IMR-90 (cell line): ENCODE results near the gene QARS1. TPM values are rescaled to one million over a fixed set of nuclear protein-coding genes. Genes with fewer than 3 reads are reported as not detected.

Experiments
- ATAC-seq: fragments of 200-7000 bp; cut with Tn5 transposase; 2 replicates; pipeline ENCODE4 v1.9.1; 2020; ENCODE audit warnings: low read depth, mild to moderate bottlenecking, moderate library complexity
- BruUV-seq: library from RNA; stranded (reverse); fragments of 400-500 nt; replicated peaks from 2 replicates; lab custom pipeline; 2021; lab: Mats Ljungman, UMichigan
- CTCF ChIA-PET: fragments of 300-600 bp; formaldehyde crosslinking; extraction: SDS; loops from one replicate; lab custom pipeline; 2021; ENCODE audit warnings: antibody characterized with exemption; lab: Yijun Ruan, JAX
- POLR2A ChIA-PET: fragments of 300-600 bp; sonication (Branson Sonifier 250); formaldehyde crosslinking; loops from one replicate; lab custom pipeline; 2022; ENCODE audit warnings: antibody characterized with exemption; ENCODE audit not compliant: unreplicated experiment; lab: Charles Lee
- DNase-seq: peaks from one replicate; pipeline ENCODE4 v3.0.0; 2013
- H2AFZ ChIP-seq: replicated peaks from 2 replicates; pipeline ENCODE3; 2013; ENCODE audit warnings: low read length, mild to moderate bottlenecking; ENCODE audit not compliant: poor library complexity
- H2AK5ac ChIP-seq: 2 replicates; pipeline ENCODE4 v1.6.1; 2013; ENCODE audit warnings: low read depth, low read length, inconsistent platforms
- H2AK9ac ChIP-seq: replicated peaks from 2 replicates; pipeline ENCODE3; 2013; ENCODE audit warnings: mild to moderate bottlenecking, low read depth, low read length, moderate library complexity; ENCODE audit not compliant: poor library complexity
- H2BK120ac ChIP-seq: 2 replicates; pipeline ENCODE4 v1.6.1; 2013; ENCODE audit warnings: low read depth, low read length, inconsistent platforms
- H2BK15ac ChIP-seq: 3 replicates; pipeline ENCODE4 v1.6.1; 2013; ENCODE audit warnings: low read depth, low read length, inconsistent platforms
- H2BK20ac ChIP-seq: 2 replicates; pipeline ENCODE4 v1.6.1; 2013; ENCODE audit warnings: low read depth, mild to moderate bottlenecking, inconsistent platforms, low read length, moderate library complexity
- H2BK5ac ChIP-seq: 2 replicates; pipeline ENCODE4 v1.6.1; 2013; ENCODE audit warnings: mild to moderate bottlenecking, low read depth, low read length, inconsistent platforms; ENCODE audit not compliant: poor library complexity, severe bottlenecking
- H3K14ac ChIP-seq: replicated peaks from 2 replicates; pipeline ENCODE4 v1.6.1; 2013; ENCODE audit warnings: low read depth, low read length, inconsistent platforms
- H3K18ac ChIP-seq: 2 replicates; pipeline ENCODE4 v1.6.1; 2013; ENCODE audit warnings: low read depth, low read length, control low read depth
- H3K23ac ChIP-seq: 2 replicates; pipeline ENCODE4 v1.6.1; 2013; ENCODE audit warnings: low read depth, low read length, inconsistent platforms
- H3K27ac ChIP-seq: 2 replicates; pipeline ENCODE4 v1.5.1; 2013; ENCODE audit warnings: mild to moderate bottlenecking, control low read depth, low read length; ENCODE audit not compliant: insufficient read depth
- H3K27me3 ChIP-seq: 2 replicates; pipeline ENCODE4 v1.6.1; 2013; ENCODE audit warnings: low read length; ENCODE audit not compliant: control insufficient read depth, insufficient read depth
- H3K36me3 ChIP-seq: 2 replicates; pipeline ENCODE4 v1.6.1; 2013; ENCODE audit warnings: low read length, mixed read lengths; ENCODE audit not compliant: control insufficient read depth, insufficient read depth
- H3K4ac ChIP-seq: 2 replicates; pipeline ENCODE4 v1.6.1; 2013; ENCODE audit warnings: low read depth, low read length, inconsistent platforms
- H3K4me1 ChIP-seq: 2 replicates; pipeline ENCODE4 v1.6.1; 2013; ENCODE audit warnings: low read length, mixed read lengths; ENCODE audit not compliant: control insufficient read depth, insufficient read depth
- H3K4me2 ChIP-seq: 2 replicates; pipeline ENCODE4 v1.6.1; 2013; ENCODE audit warnings: low read depth, mild to moderate bottlenecking, control low read depth, low read length, moderate library complexity
- H3K4me3 ChIP-seq: 2 replicates; pipeline ENCODE4 v1.5.1; 2013; ENCODE audit warnings: low read depth, mild to moderate bottlenecking, control low read depth, low read length, moderate library complexity; ENCODE audit not compliant: insufficient read depth
- H3K56ac ChIP-seq: 2 replicates; pipeline ENCODE4 v1.6.1; 2013; ENCODE audit warnings: low read length, inconsistent platforms; ENCODE audit not compliant: insufficient read depth; ENCODE audit errors: extremely low read depth
- H3K79me1 ChIP-seq, 2 experiments: 2 replicates each; pipeline ENCODE4 v1.6.1; 2013; ENCODE audit warnings: low read length in 2 of 2, inconsistent platforms in 1 of 2, low read depth in 1 of 2
- H3K9ac ChIP-seq: 2 replicates; pipeline ENCODE4 v1.6.1; 2013; ENCODE audit warnings: low read depth, low read length, control low read depth
- H3K9me1 ChIP-seq: 2 replicates; pipeline ENCODE4 v1.6.1; 2013; ENCODE audit warnings: low read length, inconsistent platforms; ENCODE audit not compliant: insufficient read depth
- H3K9me3 ChIP-seq: 2 replicates; pipeline ENCODE4 v1.6.1; 2013; ENCODE audit warnings: low read length; ENCODE audit not compliant: control insufficient read depth, insufficient read depth
- H4K20me1 ChIP-seq: 2 replicates; pipeline ENCODE4 v1.6.1; 2013; ENCODE audit warnings: low read length, inconsistent platforms; ENCODE audit not compliant: insufficient read depth
- H4K5ac ChIP-seq: 2 replicates; pipeline ENCODE4 v1.6.1; 2013; ENCODE audit warnings: mild to moderate bottlenecking, low read depth, low read length, control low read depth
- H4K8ac ChIP-seq, 2 experiments: 2 replicates each; pipeline ENCODE4 v1.6.1; 2013; ENCODE audit warnings: low read depth in 2 of 2, low read length in 2 of 2, control low read depth in 1 of 2, inconsistent platforms in 1 of 2
- H4K91ac ChIP-seq: 2 replicates; pipeline ENCODE4 v1.6.1; 2013; ENCODE audit warnings: low read depth, low read length, inconsistent platforms; ENCODE audit not compliant: insufficient read depth
- MAFK ChIP-seq: IDR thresholded peaks from 2 replicates; pipeline ENCODE4 v1.6.1; 2012; ENCODE audit warnings: low read depth, low read length, improper control_type of control experiment
- RCOR1 ChIP-seq: IDR thresholded peaks from 2 replicates; pipeline ENCODE4 v1.6.1; 2012; ENCODE audit warnings: mild to moderate bottlenecking, low read length, improper control_type of control experiment; ENCODE audit not compliant: insufficient replicate concordance
- WGBS, 2 experiments: methylation state at CpG; one replicate each; pipeline versions ENCODE4 v1.1.5 to v1.1.7; 2013; ENCODE audit warnings: missing lambda C conversion rate in 2 of 2; ENCODE audit not compliant: insufficient read length in 1 of 2; ENCODE audit errors: extremely low coverage in 2 of 2; 5-methylcytosine and 5-hydroxymethylcytosine counted together
- dilution Hi-C: fragments of 300-500 bp; cut with HindIII; formaldehyde crosslinking; loops from one replicate; pipeline ENCODE4 v1.14.3; 2018; ENCODE audit warnings: low sequenced_read_pairs; ENCODE audit not compliant: unreplicated experiment
- in situ Hi-C: fragments of 300-500 bp; cut with MboI; formaldehyde crosslinking; loops from 3 replicates; pipeline ENCODE4 v1.14.3; 2019; ENCODE audit warnings: low sequenced_read_pairs, inconsistent platforms, mixed read lengths
- intact Hi-C: fragments of 100-400 bp; cut with micrococcal nuclease; formaldehyde crosslinking; loops from 2 replicates; pipeline ENCODE4 v1.10.0; 2022
- polyA plus RNA-seq, 3 experiments: library from polyadenylated mRNA; depleted of rRNA; stranded (reverse); fragments of >200 nt; gene quantifications; 2 replicates each; pipeline ENCODE4 v1.2.3, GENCODE V29; 2012; ENCODE audit warnings: low replicate concordance in 1 of 3
- total RNA-seq: library from RNA; depleted of rRNA; stranded (reverse); fragments of >200 nt; gene quantifications from 2 replicates; pipeline ENCODE4 v1.2.3, GENCODE V29; 2012

QARS1 gene
- total and polyA plus RNA-seq, 2 of the 4 experiments (the other 2 are of a cell fraction): 354 to 396 TPM

DNA sequence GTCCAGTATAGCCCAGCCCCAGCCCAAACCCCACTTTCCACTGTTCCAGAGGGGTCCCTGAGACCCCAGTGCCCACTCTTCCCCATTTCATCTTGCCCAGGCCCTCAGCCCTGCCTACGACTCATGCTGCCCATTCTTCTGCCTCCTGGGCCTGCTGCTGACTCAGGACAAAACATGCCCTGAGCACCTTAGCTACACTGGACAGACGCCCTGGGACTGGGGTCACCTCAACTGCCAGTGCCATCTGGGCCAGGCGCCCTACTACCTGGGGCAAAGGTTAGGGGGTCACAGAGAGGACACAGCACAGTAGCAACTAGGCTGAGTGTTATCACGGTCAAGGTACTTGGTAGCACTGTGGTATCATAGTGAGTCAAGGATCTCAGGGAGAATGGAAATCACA, 30.9 kb upstream of the QARS1 start:
- in situ Hi-C loops: no loop called here
- Histone ChIP-seq H3K4me1 (peaks cover 9% of the 10 kb centered on the region), H4K5ac (no peak overlapping the region), H3K14ac (no peak overlapping the region), H3K4ac (no peak overlapping the region), H4K20me1 (peaks cover 4% of the 10 kb centered on the region; the same call in 1 of the 2 replicates), H3K79me1 (peaks cover 7 to 36% of the 10 kb centered on the region in 2 experiments), H2BK120ac (no peak overlapping the region), H4K8ac (no peak overlapping the region), H4K91ac (no peak overlapping the region), H3K4me3 (no peak overlapping the region), H3K56ac (no peak overlapping the region), H2BK15ac (no peak overlapping the region), H3K9ac (no peak overlapping the region), H3K23ac (no peak overlapping the region), H3K27ac (no peak overlapping the region), H2BK5ac (no peak overlapping the region), H3K18ac (no peak overlapping the region), H3K9me1 (peaks cover 27% of the 10 kb centered on the region), H2BK20ac (no peak overlapping the region), H3K36me3 (peaks cover 12% of the 10 kb centered on the region), H3K27me3 (peaks cover 7% of the 10 kb centered on the region), H2AK9ac (peak overlapping the region; percentile 52), H3K9me3 (no peaks in the 10 kb centered on the region), H3K4me2 (no peak overlapping the region), H2AFZ (no peak overlapping the region), H2AK5ac (no peak overlapping the region)
- intact Hi-C loops: no loop called here
- 54% methylated on average over 3 of the region's 4 CpGs; no CpG with 5 or more reads in 1 of the 2 experiments for WGBS, 2 experiments
- ATAC-seq (no peak), DNase-seq (no peak)
- no peak for TF ChIP-seq RCOR1
- TF ChIP-seq MAFK: 0 out of 2 replicates have a peak, but pooled peaks have one; percentile 24
- no TSS peak for BruUV-seq
- CTCF ChIA-PET: no interaction called here
- POLR2A ChIA-PET: no interaction called here
- dilution Hi-C loops: no loop called here
